NCI-H524 (cell line): ENCODE data around the gene MAP7D3.
"Not testable (repeated sequence)": the region's sequence is repeated elsewhere in the genome, so short reads cannot be mapped to it uniquely, and the experiment has no call there.

Experiments used
- DNase-seq, 2 experiments: peaks; one replicate each; lab custom pipeline; 2025; lab: John Stamatoyannopoulos, UW

The MAP7D3 gene

DNA sequence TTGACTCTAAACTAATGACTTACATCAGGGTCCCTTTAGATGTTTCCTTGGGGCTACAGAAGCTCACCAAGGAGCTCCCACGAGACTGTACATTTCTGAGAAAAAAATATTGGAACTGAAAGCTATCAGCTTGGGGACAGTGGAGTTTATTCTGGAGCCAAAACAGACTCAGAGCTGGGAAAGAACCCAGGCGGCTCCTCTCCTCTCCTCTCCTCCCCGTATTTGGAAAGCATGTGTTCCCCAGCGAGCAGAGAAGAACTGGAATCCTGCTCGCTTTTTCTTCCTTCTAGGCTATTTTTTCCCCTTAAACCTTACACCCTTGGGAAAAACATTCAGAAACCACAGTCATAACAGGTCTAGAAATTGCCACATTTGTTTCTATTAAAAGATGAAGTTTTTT lies 4.3 kb upstream of the MAP7D3 start:
- no peak for DNase-seq

DNA sequence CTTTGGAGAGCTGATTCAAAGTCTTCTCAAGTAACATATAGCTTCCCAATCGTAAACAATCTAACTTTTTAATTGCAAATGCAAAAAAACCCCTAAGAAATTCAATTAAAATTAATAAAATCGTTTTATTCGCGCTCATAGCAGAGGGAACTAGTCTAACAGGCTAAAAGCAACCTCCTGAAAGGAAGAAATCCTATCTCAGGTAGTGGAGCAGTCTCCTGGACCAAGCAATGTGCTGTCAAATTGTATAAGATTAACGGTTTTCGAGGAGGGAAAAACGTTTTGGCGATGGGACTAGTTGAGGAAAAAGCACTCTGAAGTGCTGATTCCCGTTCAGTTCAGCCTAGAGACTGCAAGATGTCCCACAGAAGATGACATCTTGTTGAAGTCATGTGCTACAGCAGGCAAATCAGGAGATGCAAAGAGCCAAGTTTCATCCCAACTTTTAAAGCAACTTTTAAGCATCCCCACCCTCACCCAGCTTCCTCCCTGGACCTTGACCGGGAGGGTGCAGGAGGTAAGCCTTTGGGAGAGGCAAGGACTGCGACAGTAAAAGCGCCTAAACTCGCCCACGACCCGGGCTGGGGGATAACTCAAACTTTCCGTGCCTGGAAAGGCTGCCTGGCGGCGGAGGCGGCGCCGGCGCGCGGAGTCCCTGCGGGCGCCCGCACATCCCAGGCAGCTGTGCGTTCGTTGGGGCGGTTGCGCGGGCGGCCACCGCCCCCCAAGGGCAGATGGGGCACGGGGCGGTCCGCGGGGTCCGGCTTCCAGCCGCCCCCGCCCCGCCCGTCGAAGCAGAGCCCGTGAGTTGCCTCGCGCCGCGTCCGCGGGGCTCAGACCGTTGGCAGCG lies 784 bp downstream of the MAP7D3 start:
- DNase-seq = peak in 1 of 2 experiments; percentile 22

DNA sequence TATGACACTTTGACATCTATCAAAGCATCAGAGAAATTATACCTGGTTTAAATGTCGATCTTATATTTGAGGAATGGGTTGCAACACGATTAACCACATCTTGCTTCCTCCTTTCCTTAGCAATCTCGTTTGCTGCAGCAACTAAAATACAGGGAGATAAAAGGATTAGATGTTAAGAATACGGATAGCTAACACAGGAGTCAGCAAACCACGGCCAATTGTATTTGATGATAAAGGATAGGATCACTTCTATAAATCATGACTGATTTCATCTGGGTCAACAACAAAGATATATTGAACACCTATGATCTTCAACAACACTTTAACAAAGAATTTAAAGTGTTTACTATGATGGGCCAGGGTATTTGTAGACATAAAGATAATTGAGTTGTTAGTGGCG lies 5.0 kb downstream of the MAP7D3 start:
- no peak for DNase-seq

DNA sequence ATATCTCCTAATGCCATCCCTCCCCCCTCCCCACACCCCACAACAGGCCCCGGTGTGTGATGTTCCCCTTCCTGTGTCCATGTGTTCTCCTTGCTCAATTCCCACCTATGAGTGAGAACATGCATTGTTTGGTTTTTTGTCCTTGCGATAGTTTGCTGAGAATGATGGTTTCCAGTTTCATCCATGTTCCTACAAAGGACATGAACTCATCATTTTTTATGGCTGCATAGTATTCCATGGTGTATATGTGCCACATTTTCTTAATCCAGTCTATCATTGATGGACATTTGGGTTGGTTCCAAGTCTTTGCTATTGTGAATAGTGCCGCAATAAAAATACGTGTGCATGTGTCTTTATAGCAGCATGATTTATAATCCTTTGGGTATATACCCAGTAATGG lies 13.4 kb downstream of the MAP7D3 start:
- DNase-seq = not testable (repeated sequence)

DNA sequence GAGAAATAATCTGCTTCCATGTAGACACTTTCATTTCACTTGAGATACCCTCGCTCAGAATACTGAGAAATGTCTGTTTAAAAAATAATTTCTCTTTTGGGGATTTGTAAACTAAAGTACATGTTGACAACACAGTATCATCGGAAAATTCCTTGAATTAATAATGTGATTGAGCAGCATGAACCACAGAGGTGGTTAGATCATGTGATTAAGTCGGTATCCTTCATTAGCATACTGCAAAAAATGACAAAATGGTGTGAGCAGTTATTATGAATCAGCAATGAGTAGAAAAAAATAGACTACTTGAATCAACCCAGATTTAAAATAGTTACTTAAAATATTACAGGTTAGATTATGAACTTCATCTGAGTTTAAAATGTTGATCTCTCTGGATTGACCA lies 14.1 kb downstream of the MAP7D3 start:
- DNase-seq = no peak

DNA sequence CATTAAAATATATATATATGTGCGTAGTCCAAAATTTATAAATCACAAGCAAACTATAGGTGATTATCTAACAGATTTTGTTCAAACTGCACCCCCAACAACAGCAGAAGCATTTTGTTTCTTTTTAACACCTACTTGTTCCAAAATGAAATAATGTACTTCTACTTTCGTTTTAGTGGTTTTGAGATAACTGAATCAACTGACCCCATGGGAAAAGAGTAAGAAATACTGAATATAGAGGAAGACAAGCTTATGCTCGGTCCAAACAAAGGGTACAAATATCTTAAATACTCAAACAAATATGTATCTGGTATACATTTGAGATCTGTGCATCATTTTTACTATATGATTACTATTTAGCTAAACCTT lies 22.4 kb downstream of the MAP7D3 start:
- no peak for DNase-seq

DNA sequence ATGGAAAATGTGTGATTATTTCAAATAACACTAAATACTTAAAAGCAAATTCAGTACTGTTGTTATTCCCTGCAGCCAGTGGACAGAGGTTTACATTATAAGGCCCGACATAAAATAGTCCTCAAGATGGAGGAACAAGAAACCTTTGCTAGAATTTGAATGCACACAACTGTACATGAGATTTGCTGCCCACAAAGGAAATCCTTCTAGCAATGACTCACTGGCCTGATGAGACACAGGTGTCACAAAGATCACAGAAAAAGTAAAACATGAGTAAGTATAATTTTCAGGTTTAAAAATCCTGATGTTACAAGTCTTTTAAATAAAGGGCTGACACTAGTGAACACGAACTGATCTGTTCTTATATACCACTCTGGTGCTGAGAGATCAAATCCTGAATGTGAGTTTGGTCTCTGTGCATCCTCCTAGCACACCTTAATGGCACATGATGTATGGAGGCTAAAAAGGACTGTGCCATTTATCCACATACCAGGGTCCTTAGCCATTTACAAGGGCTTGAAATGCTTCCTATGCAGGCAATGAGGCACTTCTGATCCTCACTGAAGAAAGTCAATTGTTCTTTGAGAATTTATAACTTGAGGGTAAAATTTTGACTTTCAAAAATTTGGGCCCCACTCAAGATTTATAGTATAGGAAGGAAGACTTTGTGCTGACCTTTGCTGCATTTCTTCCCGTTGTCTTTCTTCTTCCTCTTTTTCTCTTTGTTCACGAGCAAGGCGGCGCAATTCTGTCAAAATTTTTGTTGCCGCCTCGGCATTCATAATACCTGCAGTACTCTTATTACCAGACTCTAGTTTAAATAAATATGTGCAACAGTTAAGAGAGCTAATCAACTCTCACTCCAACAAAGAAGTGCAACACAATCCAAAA lies 23.0 kb downstream of the MAP7D3 start:
- DNase-seq = no peak

DNA sequence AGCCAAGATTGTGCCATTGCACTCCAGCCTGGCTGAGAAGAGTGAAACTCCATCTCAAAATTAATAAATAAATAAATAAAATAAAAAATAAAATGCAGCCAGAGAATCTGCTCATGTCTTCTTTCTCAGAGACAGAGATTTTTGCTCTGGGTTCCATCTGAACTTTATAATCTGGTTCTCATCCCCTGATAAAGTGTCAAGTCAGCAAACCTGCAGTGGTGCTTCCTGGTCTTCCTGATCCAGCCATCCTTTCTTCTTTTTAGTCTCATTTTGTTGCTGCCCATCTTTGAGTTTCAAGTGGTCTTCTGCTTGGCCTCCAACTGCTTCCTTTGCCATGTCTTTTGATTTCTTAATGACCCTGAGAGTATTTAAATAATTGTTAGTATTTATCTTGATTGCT lies 24.1 kb downstream of the MAP7D3 start:
- no peak for DNase-seq

DNA sequence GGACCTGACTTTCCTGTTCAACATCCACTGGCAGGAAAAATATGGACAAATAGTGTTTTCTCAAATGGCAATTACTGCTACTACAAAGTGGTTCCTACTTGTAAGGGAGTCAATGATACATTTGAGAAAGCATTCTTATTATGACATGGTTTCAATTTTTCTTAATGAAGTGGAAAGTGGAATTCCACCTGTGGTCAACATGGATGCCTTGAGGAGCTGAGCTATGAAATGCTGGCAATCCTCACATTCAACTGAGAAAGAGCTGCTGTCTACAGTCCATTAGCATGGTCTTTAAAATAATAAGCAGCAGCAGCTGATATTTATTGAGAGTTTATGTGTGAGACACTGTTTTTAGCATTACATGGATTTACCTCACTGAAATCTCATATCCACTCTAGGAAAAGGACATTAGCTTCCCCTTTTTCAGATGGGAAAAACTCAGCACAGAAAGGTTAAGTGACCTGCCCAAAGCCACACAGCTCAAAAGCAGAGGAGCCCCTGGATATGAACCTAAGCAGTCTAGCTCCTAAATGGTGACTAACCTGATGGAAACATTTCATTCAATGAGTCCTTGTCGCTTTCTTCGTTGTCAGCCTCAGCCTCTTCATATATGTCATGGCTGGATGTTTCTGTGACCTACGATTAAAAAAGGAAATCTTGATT lies 29.2 kb downstream of the MAP7D3 start:
- DNase-seq = no peak

DNA sequence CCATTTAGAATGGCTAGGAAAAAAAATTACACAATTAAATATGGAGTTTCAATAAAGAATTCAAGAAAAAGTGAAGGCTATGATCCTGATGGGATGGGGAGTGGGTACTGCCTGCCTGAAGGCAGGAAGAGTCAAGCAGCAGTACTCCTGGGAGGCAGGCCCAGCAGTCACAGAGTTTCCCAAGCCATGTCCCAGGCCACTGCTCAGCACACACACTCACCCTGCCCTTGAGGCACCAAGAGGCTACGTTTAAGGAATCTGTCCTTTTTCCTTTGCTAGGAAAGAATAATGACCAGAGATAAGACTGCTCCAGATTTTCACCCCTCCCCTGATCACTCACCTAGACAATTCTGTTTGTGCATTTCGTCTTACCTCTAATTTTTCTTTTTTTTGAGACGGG lies 30.2 kb downstream of the MAP7D3 start:
- no peak for DNase-seq

DNA sequence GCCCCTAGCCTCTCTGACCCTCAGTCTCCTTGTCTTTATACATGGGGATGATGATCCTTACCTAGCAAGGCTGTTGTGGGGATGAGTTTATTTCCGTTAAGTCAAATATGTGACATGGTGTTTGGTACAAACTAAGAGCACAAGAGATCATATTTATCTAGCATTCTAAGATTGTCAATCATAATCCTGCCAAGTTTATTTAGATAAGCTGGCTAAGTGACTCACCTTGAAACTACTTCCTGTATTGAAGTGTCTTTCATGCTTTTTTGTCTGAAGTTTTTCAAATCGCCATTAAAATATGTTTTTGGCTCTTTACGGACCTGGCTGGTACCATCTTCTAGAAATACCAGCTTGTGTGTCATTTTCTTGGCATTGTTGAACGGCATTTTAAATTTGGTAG lies 30.7 kb downstream of the MAP7D3 start:
- no peak for DNase-seq

DNA sequence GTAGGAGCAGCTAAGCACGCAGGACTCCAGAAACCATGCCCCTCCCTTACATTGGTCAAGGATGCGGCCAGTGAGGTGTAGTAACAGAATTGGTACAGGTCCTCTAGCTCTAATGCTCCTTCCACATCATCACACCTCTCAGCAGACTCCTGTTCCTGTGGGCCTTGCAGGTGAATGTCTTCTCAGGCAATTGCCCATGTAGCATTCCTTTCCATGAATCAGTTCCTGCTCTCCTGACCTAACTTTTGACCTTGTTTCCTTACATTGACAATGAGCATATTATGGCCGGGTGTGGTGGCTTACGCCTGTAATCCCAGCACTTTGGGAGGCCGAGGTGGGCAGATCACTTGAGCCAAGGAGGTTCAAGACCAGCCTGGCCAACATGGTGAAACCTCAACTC lies 31.3 kb downstream of the MAP7D3 start:
- no peak for DNase-seq

DNA sequence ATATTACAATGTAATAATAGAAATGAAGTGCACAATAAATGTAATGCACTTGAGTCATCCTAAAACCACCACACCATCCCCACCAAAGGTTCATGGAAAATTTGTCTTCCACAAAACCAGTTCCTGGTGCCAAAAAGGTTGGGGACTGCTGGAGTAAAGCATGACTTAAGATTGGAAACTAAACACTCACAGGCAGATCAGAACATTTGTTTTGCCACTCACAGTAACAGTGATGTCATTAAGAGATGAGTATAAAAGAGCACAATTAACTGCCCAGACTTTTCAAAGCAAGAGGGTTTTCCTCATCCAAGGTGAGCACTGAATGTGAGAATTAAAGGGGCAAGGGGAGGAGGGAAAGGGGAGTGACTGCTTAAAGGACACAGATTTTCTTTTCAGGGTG lies 35.6 kb downstream of the MAP7D3 start:
- DNase-seq = no peak

DNA sequence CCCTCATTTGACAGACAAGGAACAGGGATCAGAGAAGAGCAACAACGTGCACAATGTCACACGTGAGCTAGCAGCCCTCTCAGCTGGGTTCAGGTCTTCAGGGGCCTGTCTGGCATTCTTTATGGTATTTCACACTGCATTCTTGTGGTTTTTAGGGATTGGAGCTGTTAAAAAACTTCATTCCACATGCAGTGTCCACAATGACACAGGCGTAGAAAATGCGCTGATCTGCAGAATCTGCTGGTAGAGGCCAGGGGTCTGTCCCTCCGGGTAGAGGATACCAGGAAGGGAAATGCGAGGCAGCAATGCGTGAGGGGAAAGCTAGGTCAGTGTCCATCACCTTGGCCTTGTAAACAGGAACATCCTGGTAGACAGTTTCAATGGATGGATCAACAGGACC lies 36.6 kb downstream of the MAP7D3 start:
- DNase-seq = no peak

DNA sequence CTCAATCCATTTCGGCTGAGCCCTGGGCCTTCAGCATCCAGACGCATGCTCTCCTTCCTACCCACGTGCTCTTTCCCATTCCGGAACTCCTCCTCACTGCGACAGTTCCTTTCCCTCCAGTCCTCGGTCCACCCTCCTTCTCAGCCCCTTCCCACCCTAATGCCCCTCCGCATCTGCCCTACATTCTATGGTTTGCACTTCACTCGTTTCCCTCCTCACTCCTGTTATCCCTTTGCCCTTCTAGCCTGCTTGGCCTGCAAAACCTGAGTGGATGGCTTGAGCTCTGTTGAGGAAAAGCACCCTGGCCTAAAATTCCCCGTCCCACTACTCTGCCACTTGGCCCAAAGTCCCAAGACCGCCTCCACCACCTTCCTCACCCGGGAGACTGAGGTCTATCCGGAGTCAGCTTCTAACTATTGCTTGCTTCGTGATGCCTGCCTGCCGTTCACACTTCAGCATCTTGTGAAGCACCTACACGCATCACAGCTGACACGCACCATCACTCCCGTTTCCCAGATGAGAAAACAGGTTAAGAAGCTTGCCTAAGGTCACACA lies 38.6 kb downstream of the MAP7D3 start:
- no peak for DNase-seq

DNA sequence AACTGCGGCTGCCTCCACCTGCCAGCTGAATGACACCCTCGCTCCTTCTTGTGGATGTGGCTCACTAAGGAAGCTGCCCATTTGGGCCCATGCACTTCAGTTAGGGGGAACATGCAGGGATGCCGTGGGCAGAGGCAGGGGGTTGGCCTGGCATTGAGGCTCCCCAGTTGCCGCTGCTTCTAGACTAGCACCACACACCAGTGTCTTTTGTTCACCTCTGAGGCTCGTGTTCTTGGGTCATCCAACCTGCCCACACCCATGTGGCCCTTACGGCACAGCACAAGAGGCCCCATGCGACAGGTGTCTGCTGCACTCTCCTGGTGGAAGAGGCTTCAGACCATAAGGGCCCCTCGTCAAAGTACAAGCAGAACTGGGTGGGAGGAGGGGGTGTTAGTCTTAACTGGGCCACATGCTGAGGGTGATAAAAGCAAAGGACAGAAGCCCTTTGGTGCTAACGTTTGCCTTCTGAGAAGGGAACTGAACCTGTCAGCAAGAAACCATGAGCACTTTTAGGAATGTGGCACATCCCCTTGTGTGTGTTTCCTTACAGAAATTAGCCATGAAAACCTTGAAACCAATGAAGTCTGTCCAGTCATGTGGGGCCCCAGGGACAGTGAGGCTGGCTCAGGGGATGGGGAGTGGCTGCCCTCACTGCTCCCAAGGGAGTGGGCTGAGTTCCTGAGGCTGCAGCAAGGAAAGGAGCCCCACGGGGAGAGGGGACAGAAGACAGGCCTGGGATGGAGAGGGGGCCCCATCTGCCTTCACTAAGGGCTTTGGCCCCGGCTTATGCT lies 39.2 kb downstream of the MAP7D3 start:
- DNase-seq = peak in 1 of 2 experiments; percentile 8

DNA sequence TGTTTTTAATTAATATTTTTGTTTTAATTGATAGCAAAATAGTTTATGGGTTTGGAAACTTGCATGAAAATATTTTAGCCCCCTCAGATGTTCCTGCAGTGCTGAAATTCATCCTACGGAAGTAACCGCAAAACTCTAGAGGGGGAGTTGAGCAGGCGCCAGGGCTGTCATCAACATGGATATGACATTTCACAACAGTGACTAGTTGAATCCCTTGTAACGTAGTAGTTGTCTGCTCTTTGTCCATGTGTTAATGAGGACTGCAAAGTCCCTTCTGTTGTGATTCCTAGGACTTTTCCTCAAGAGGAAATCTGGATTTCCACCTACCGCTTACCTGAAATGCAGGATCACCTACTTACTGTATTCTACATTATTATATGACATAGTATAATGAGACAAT lies 40.4 kb downstream of the MAP7D3 start:
- DNase-seq = no peak

DNA sequence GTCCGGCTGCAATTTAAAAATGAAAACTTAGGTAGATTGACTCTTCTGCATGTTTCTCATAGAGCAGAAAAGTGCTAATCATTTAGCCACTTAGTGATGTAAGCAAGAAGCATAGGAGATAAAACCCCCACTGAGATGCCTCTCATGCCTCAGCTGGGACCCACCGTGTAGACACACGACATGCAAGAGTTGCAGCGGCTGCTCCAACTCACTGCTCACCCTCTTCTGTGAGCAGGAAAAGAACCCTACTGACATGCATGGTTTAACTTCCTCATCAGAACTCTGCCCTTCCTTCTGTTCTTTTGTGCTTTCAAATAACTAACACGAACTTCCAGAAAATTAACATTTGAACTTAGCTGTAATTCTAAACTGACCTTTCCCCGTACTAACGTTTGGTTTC lies 41.0 kb downstream of the MAP7D3 start:
- no peak for DNase-seq

DNA sequence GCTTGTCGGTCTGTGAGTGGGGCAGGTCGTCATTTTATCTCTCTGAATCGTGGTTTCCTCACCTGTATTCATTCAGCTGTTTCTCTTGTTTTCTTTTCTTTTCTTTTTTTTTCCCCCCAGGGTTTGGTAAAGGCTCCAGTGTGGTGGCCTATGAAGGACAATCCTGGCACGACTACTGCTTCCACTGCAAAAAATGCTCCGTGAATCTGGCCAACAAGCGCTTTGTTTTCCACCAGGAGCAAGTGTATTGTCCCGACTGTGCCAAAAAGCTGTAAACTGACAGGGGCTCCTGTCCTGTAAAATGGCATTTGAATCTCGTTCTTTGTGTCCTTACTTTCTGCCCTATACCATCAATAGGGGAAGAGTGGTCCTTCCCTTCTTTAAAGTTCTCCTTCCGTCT lies 41.4 kb downstream of the MAP7D3 start:
- no peak for DNase-seq

DNA sequence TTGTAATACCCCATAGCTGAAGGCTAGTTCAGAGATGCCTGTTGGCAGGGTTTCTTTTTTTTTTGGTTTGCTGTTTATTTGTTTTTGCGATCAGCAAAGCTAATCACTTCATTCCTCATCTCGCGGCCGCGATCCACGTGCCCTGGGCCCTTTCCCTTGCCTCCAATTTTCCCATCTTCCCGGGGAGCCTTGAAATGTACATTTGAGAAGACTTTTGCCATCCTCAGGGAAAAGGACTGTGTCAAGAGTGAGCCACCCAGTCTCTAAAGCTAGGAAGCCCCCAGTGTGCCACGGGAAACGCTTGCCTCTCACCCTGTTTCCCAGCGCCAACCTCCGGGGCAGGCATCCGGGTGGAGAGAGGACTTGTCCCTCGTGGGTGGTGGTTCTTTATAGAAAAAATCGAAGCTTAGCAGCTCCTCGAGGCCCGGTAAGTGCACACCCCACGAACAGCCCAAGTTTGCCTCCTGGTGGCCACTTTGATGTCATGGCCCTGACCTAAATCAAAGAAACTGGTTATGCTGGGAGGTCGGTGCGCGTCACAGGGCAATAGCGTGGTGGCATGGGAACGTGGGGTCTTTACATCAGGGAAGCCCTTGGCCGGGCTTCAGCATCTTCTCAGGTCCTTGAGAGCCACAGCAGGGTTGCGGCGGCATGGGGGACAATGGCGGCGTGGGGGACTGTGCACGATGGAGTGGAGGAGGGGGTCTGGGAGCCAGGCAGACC lies 42.0 kb downstream of the MAP7D3 start:
- DNase-seq = peak in 1 of 2 experiments; percentile 31

DNA sequence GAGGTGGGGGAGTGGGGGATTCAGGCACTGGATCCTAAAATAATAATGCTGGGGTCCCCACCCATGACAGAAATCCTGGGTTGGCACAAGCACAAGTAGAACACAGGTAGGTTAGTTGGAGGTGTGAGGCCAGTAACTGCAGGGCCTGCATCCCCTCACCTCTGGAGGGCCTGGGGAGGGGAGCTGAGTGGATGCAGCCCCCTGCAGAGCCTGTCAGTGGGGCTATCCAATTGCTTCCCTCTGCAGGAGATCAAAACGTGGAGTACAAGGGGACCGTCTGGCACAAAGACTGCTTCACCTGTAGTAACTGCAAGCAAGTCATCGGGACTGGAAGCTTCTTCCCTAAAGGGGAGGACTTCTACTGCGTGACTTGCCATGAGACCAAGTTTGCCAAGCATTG lies 43.7 kb downstream of the MAP7D3 start:
- no peak for DNase-seq
